Spleen (tissue), 7 donors: ENCODE data around the gene ATF4.

Experiments used
- CTCF ChIP-seq, 11 experiments: fragments of 200-600 bp in 7 of 11; fragments of 450-650 bp in 4 of 11; sonication (generic) in 4 of 11; IDR thresholded peaks in 8 of 11; conservative IDR thresholded peaks in 3 of 11; 1 replicate in 7 of 11; 2 replicates in 4 of 11; pipeline versions ENCODE4 v1.4.0 to v1.8.0; 2016 to 2021; ENCODE audit warnings: antibody characterized with exemption in 11 of 11, inconsistent platforms in 4 of 11, mild to moderate bottlenecking in 1 of 11
- POLR2A ChIP-seq, 3 donors: fragments of 450-650 bp; IDR thresholded peaks; one replicate each; pipeline ENCODE4 v1.5.1; 2017; ENCODE audit warnings: antibody characterized with exemption in 3 of 3, mild to moderate bottlenecking in 1 of 3
- donor health status: DM: no; HTN: no; CAD: no; lungs with moderate emphysema.
- donor health status: DM: no; HTN: no; CAD: no.
- donor health status: DM: no; HTN: no; CAD: no.

GRCh38 chr22:39543095-39543494, 22.7 kb downstream of the ATF4 start:
- TF ChIP-seq CTCF (IDR thresholded peaks at IDR 0.05 in 8 of 11, conservative IDR thresholded peaks at IDR 0.05 in 3 of 11) = peak in 2 of 11 experiments; percentile 27 to 36
- no peak for TF ChIP-seq POLR2A (IDR thresholded peaks at IDR 0.05)
